ENCODE results near the gene GLRX2.
"Not testable (repeated sequence)": the region's sequence is repeated elsewhere in the genome, so short reads cannot be mapped to it uniquely, and the experiment has no call there.

DNA sequence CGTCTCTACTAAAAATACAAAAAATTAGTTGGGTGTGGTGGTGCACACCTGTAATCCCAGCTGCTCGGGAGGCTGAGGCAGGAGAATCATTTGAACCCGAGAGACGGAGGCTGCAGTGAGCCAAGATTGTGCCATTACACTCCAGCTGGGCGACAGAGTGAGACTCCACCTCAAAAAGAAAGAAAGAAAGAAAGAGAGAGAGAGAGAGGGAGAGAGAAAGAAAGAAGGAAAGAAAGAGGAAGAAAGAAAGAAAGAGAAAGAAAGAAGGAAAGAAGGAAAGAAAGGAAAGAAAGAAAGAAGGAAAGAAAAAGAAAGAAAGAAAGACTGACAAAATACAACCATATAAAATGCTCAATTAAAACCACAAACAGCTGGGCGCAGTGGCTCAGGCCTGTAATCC is 12.0 kb upstream of the GLRX2 start:
- TF ChIP-seq SUZ12 (IDR thresholded peaks at IDR 0.05; ENCODE audit: extremely low read depth, insufficient read depth, insufficient read length); ZNF274 (IDR thresholded peaks at IDR 0.05; ENCODE audit: low read depth, low read length): not testable (repeated sequence)

Data from NT2/D1 (cell line).